Measurements from ENCODE around the gene RPP21. TPM values are rescaled to one million over a fixed set of nuclear protein-coding genes. Genes with fewer than 3 reads are reported as not detected.

Gene RPP21
- total RNA-seq, 1 donor from 2014 or later: 48.8 TPM

- no peak overlapping the region for H3K27ac Mint-ChIP-seq (ENCODE audit: unreplicated experiment)
- H3K9me3 Mint-ChIP-seq (ENCODE audit: unreplicated experiment): no peaks in the 10 kb centered on the region
- H3K4me1 Mint-ChIP-seq (ENCODE audit: unreplicated experiment): no peaks in the 10 kb centered on the region
- H3K36me3 Mint-ChIP-seq (ENCODE audit: unreplicated experiment): no peaks in the 10 kb centered on the region
- DNase-seq (ENCODE audit: extremely low spot score, unreplicated experiment): no peak
- no peak overlapping the region for H3K4me3 Mint-ChIP-seq (ENCODE audit: unreplicated experiment)
- H3K27me3 Mint-ChIP-seq (ENCODE audit: unreplicated experiment): peaks cover 76% of the 10 kb centered on the region
- no peak for TF ChIP-seq CTCF (IDR thresholded peaks at IDR 0.05)
Observed at GRCh38 chr6:30378290-30378937, 33.5 kb downstream of the RPP21 start.

- no peaks in the 10 kb centered on the region for H3K4me1 Mint-ChIP-seq (ENCODE audit: unreplicated experiment)
- no peak overlapping the region for H3K4me3 Mint-ChIP-seq (ENCODE audit: unreplicated experiment)
- DNase-seq (ENCODE audit: extremely low spot score, unreplicated experiment): no peak
- H3K36me3 Mint-ChIP-seq (ENCODE audit: unreplicated experiment): no peaks in the 10 kb centered on the region
- H3K27me3 Mint-ChIP-seq (ENCODE audit: unreplicated experiment): peaks cover 76% of the 10 kb centered on the region
- no peak for TF ChIP-seq CTCF (IDR thresholded peaks at IDR 0.05)
- no peaks in the 10 kb centered on the region for H3K9me3 Mint-ChIP-seq (ENCODE audit: unreplicated experiment)
- H3K27ac Mint-ChIP-seq (ENCODE audit: unreplicated experiment): no peak overlapping the region
Observed at GRCh38 chr6:30380464-30380863, 35.5 kb downstream of the RPP21 start.

- Mint-ChIP-seq H3K27me3 (ENCODE audit: unreplicated experiment) (peaks cover 82% of the 10 kb centered on the region), H3K36me3 (ENCODE audit: unreplicated experiment) (no peaks in the 10 kb centered on the region), H3K9me3 (ENCODE audit: unreplicated experiment) (no peaks in the 10 kb centered on the region), H3K4me1 (ENCODE audit: unreplicated experiment) (no peaks in the 10 kb centered on the region), H3K27ac (ENCODE audit: unreplicated experiment) (no peak overlapping the region), H3K4me3 (ENCODE audit: unreplicated experiment) (no peak overlapping the region)
- no peak for TF ChIP-seq CTCF (IDR thresholded peaks at IDR 0.05)
- no peak for DNase-seq (ENCODE audit: extremely low spot score, unreplicated experiment)
Observed at GRCh38 chr6:30386166-30386565, 41.2 kb downstream of the RPP21 start.

- Mint-ChIP-seq H3K4me3 (ENCODE audit: unreplicated experiment) (no peak overlapping the region), H3K36me3 (ENCODE audit: unreplicated experiment) (no peaks in the 10 kb centered on the region), H3K9me3 (ENCODE audit: unreplicated experiment) (no peaks in the 10 kb centered on the region), H3K4me1 (ENCODE audit: unreplicated experiment) (no peaks in the 10 kb centered on the region), H3K27me3 (ENCODE audit: unreplicated experiment) (peaks cover 81% of the 10 kb centered on the region), H3K27ac (ENCODE audit: unreplicated experiment) (no peak overlapping the region)
- no peak for DNase-seq (ENCODE audit: extremely low spot score, unreplicated experiment)
- TF ChIP-seq CTCF (IDR thresholded peaks at IDR 0.05): no peak
Observed at GRCh38 chr6:30391240-30391639, 46.3 kb downstream of the RPP21 start.

GRCh38 chr6:30394139-30394538, 49.2 kb downstream of the RPP21 start:
- Mint-ChIP-seq H3K27me3 (ENCODE audit: unreplicated experiment) (peaks cover 81% of the 10 kb centered on the region), H3K9me3 (ENCODE audit: unreplicated experiment) (no peaks in the 10 kb centered on the region), H3K4me1 (ENCODE audit: unreplicated experiment) (no peaks in the 10 kb centered on the region), H3K27ac (ENCODE audit: unreplicated experiment) (no peak overlapping the region), H3K4me3 (ENCODE audit: unreplicated experiment) (no peak overlapping the region), H3K36me3 (ENCODE audit: unreplicated experiment) (no peaks in the 10 kb centered on the region)
- no peak for DNase-seq (ENCODE audit: extremely low spot score, unreplicated experiment)
- no peak for TF ChIP-seq CTCF (IDR thresholded peaks at IDR 0.05)

Other genes with a start within 250 kb of the RPP21 start
- gene TRIM31, start 232.1 kb upstream of the RPP21 start, total RNA-seq: not detected in 2 replicates
- not detected in 2 replicates for gene TRIM40, start 209.0 kb upstream of the RPP21 start, total RNA-seq
- gene TRIM10, start 183.9 kb upstream of the RPP21 start, total RNA-seq: not detected in 2 replicates
- gene TRIM15, start 181.6 kb upstream of the RPP21 start, total RNA-seq: not detected in 2 replicates
- 39.8 and 41.8 TPM in 2 replicates for gene TRIM26, start 131.8 kb upstream of the RPP21 start, total RNA-seq
- gene TRIM39, start 18.2 kb upstream of the RPP21 start, total RNA-seq: 11.6 and 14.8 TPM in 2 replicates
- 170 and 174 TPM in 2 replicates for gene HLA-E, start 144.4 kb downstream of the RPP21 start, total RNA-seq
- gene GNL1, start 211.3 kb downstream of the RPP21 start, total RNA-seq: 81.0 and 84.4 TPM in 2 replicates
- gene PRR3, start 212.1 kb downstream of the RPP21 start, total RNA-seq: 12.1 and 17.1 TPM in 2 replicates
- 63.8 and 70.5 TPM in 2 replicates for gene ABCF1, start 226.3 kb downstream of the RPP21 start, total RNA-seq

All from osteocyte (in vitro differentiated cells).